Astrocyte of the spinal cord (primary cell): ENCODE results near the gene SHB.

Source experiments
- DNase-seq: peaks from one replicate; pipeline ENCODE4 v3.0.0; 2011; ENCODE audit warnings: low read depth, low spot score
- H3K4me3 ChIP-seq: 2 replicates; pipeline ENCODE4 v1.5.1; 2011; ENCODE audit warnings: low read depth, mild to moderate bottlenecking, low read length, moderate library complexity
- in situ Hi-C: cut with HindIII; loops from 2 replicates; pipeline ENCODE4 v1.10.0; 2017; ENCODE audit warnings: low sequenced_read_pairs
- TF ChIP-seq, protein P1 (sequence below): IDR thresholded peaks from 2 replicates; pipeline ENCODE4 v1.5.1; 2012; ENCODE audit warnings: low read depth, mild to moderate bottlenecking, low read length, inconsistent platforms

SHB gene

DNA sequence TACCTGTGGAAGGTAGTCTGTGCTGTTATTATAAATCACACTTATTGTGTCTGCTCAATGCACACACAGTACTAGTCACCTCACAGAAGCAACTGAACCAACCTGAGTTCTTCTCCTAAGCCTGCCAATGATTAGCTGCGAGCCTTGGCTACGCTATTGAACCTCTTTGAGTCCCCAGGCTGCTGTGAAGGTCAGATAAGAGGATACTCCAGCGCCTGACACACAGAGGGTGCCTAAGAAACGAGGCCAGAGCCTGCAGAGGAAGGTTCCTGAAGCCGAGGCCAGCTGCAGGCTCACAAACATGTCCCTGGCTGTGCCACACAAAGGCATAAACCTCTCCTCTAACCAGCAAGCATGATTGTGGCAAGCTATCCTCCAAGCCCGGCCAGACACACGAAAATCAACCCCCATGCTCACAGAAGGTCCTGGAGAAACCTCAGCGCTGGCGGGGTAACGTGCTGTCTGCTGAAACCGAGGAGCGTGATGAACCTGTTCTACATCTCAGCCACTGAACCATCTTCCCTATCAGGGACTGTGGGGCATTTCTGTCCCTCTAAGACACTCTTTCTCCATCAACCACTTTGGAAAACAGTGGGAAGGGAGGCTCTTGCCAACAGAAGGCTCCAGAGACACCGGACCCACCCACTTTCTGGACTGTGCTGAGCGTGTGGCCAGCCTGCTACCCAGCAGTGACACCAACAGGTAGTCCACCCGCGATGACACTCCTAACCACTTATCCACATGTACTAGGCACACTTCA is 111.9 kb downstream of the SHB start:
- TF ChIP-seq, protein P1, sequence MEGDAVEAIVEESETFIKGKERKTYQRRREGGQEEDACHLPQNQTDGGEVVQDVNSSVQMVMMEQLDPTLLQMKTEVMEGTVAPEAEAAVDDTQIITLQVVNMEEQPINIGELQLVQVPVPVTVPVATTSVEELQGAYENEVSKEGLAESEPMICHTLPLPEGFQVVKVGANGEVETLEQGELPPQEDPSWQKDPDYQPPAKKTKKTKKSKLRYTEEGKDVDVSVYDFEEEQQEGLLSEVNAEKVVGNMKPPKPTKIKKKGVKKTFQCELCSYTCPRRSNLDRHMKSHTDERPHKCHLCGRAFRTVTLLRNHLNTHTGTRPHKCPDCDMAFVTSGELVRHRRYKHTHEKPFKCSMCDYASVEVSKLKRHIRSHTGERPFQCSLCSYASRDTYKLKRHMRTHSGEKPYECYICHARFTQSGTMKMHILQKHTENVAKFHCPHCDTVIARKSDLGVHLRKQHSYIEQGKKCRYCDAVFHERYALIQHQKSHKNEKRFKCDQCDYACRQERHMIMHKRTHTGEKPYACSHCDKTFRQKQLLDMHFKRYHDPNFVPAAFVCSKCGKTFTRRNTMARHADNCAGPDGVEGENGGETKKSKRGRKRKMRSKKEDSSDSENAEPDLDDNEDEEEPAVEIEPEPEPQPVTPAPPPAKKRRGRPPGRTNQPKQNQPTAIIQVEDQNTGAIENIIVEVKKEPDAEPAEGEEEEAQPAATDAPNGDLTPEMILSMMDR: no peak
- in situ Hi-C loops: no loop called here
- no peak overlapping the region for H3K4me3 ChIP-seq
- no peak for DNase-seq

DNA sequence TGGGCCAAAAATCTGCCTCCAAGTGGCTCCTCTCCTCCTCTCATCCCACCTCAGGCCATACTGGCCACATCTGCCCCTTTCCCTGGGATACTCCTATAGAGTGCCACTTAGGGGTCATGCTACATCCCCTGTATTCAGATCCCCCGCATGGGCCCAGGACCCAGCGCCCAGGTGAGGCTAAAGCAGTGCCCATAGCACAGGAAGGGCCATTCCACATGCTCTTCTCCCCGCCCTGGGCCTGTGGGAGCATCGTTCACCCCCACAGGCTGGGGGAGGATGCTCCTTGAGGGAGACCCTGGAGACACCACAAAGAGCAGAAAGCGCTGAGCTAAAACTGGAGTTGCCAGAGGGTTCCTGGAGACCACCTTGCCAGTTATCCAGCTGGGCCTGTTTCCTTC is 112.6 kb downstream of the SHB start:
- in situ Hi-C loops: no loop called here
- no peak overlapping the region for H3K4me3 ChIP-seq
- TF ChIP-seq, protein P1: no peak
- no peak for DNase-seq

DNA sequence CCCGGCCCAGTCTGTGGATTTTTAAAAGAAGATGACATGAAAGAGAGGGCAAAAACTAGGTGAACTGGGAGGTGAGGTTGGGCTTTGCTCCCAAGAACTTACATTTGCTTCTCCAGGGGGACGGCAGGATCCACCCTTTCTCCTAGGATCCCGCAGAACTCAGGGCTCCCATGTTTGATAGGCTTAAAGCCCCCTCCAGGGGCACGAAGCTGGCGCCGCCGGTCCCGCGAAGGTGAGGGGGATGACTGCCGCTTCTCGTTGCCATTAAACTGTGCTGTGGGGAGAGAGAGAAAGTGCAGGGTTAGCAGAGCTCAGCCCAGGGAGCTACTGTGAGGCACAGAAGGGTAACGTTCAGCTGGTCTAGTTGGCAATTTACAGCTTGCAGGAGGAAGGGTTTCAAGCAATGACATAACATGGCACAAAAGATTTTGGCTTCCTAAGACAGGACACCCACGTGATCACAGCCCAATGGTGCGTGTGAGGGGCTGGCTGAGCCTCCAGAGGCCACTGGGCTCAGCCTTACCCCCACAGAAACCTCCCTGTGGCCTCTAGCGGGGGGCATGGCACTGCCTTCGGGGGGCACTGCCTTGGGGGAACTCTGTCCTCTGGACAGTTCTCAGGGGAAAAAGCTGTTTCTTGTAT is 113.1 kb downstream of the SHB start:
- H3K4me3 ChIP-seq: no peak overlapping the region
- DNase-seq: no peak
- in situ Hi-C loops: no loop called here
- TF ChIP-seq, protein P1: no peak

DNA sequence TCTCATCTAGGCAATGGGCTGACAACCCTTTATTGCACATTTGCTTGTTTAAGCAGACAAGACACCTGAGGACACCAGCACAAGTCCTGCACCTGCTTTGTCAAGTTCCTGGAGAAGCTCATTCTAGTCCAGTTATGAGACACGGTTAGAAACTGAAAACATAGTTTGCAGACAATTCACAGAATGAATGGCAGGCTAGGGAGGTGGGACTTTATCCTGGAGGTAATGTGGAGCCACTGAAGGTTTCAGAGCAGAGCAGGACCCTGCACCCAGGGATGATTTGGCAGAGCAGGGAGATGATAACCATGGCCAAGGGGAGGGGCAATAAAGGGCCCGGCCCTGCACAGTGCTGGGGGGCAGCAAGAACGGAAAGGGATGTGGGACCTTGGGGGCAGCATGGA is 114.4 kb downstream of the SHB start:
- in situ Hi-C loops: no loop called here
- TF ChIP-seq, protein P1: no peak
- no peak overlapping the region for H3K4me3 ChIP-seq
- DNase-seq: no peak

DNA sequence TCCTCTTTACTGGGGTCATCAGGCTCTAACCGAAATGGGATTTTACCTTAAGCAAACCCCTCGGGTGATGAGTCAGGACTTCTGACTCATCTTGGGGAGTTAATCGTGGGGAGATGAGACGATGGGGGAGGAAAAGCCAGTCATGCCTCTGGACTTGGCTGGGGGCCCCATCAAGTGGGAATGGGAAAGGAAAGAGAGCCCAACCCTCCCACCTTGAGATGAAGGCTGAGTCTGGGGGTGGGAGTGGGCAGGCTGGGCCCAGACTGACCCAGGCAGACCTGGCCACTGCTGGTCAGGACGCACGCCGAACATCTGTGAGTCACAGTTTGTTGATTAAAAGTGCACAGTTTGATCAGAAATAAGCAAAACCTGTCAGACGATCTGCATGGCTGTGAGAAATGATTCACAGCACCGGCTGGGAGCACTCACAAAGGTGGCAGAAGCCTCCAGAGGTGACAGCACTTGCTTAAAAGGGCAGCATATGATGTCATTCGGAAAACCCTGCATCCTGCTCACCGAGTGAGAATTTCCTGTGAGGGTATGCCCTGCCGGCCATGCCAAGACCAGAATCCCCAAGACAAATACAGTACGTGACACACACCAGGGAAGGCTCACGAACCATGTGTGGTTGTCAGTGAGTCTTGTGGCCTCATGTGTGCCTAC is 115.1 kb downstream of the SHB start:
- no peak overlapping the region for H3K4me3 ChIP-seq
- in situ Hi-C loops: no loop called here
- peak; percentile 95 for DNase-seq
- TF ChIP-seq, protein P1: no peak

DNA sequence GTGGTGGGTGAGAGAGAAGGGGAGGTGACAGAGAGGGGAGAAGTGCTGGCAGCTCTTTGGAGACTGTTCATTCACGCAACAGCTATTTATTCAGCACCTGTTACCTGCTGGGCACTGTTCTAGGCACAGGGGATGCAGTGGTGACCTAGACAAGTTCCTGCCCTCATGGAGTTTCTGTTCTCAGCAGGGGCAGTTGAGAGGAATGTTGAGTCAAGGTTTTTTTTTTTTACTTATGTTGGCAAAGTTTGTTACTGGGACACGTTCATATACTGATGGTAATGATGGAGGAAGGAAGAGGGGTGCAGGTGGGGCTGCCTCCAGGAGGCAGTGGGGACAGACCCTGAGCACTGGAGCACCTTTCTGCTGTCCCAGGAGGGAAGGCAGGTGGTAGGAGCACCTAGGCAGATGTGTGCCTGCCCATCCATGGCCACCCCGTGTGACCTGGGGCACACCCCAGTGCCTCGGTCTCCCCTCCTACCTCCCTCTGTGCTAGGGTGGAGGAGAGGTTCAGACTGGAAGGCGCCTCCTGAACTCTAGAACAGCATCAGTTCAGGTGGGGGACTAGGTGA is 115.7 kb downstream of the SHB start:
- TF ChIP-seq, protein P1: no peak
- no peak for DNase-seq
- in situ Hi-C loops: no loop called here
- no peak overlapping the region for H3K4me3 ChIP-seq
